HepG2 (cell line): Measurements from ENCODE around the gene ZRANB2. TPM values are rescaled to one million over a fixed set of nuclear protein-coding genes. Genes with fewer than 3 reads are reported as not detected.

Experiments
- ETS1 ChIP-seq: sonication (generic); formaldehyde crosslinking; IDR thresholded peaks from 2 replicates; pipeline ENCODE4 v1.4.0; 2020; ENCODE audit warnings: missing genetic modification reagents
- ETV5 ChIP-seq: IDR thresholded peaks from 2 replicates; pipeline ENCODE4 v1.6.1; 2018; ENCODE audit warnings: missing biosample characterization, missing genetic modification reagents, inconsistent platforms, borderline replicate concordance
- EZH2 ChIP-seq: conservative IDR thresholded peaks from 2 replicates; pipeline ENCODE4 v1.6.1; 2012; ENCODE audit warnings: mild to moderate bottlenecking, low read depth, low read length, moderate library complexity
- KDM2A ChIP-seq: sonication (generic); formaldehyde crosslinking; IDR thresholded peaks from 2 replicates; pipeline ENCODE4 v1.4.0; 2020; ENCODE audit warnings: low read depth, missing genetic modification reagents, borderline replicate concordance
- MAFK ChIP-seq, 2 experiments: IDR thresholded peaks in 1 of 2; conservative IDR thresholded peaks in 1 of 2; 2 replicates each; pipeline ENCODE4 v1.6.1; 2011; ENCODE audit warnings: improper control_type of control experiment in 2 of 2, low read length in 2 of 2
- MXI1 ChIP-seq: IDR thresholded peaks from 3 replicates; pipeline ENCODE4 v1.6.1; 2012; ENCODE audit warnings: low read depth, low read length, inconsistent platforms, borderline replicate concordance
- NCOA5 ChIP-seq: sonication (generic); formaldehyde crosslinking; IDR thresholded peaks from 2 replicates; pipeline ENCODE4 v1.4.0; 2020; ENCODE audit warnings: missing genetic modification reagents
- SAFB2 ChIP-seq: sonication (generic); formaldehyde crosslinking; IDR thresholded peaks from 2 replicates; pipeline ENCODE4 v1.5.1; 2020; ENCODE audit warnings: missing genetic modification reagents, low read depth, mild to moderate bottlenecking, borderline replicate concordance
- ZBTB7B ChIP-seq: sonication (generic); formaldehyde crosslinking; IDR thresholded peaks from 2 replicates; pipeline ENCODE4 v1.4.0; 2020; ENCODE audit warnings: missing genetic modification reagents
- ZMAT3 ChIP-seq: sonication (generic); formaldehyde crosslinking; conservative IDR thresholded peaks from 2 replicates; pipeline ENCODE4 v1.7.0; 2021; ENCODE audit warnings: missing genetic modification reagents
- ZNF782 ChIP-seq: sonication (generic); formaldehyde crosslinking; IDR thresholded peaks from 2 replicates; pipeline ENCODE4 v1.4.0; 2020; ENCODE audit warnings: missing genetic modification reagents, mild to moderate bottlenecking, borderline replicate concordance
- polyA plus RNA-seq, 8 experiments: library from polyadenylated mRNA; depleted of rRNA in 3 of 8; stranded (reverse) in 7 of 8; unstranded in 1 of 8; fragments of >200 nt; fragmentation: Illumina TruSeq in 4 of 8; extraction: Trizol in 4 of 8; gene quantifications; 2 replicates each; pipeline versions ENCODE4 v1.2.1 to v1.2.3, GENCODE V29; 2011 to 2016; ENCODE audit warnings: low read depth in 4 of 8, missing spikeins in 1 of 8, mixed read lengths in 1 of 8; ENCODE audit not compliant: insufficient read depth in 1 of 8
- total RNA-seq, 5 experiments: library from RNA; depleted of rRNA; stranded (reverse); fragments of >200 nt; fragmentation: Illumina TruSeq; extraction: Trizol; gene quantifications; 2 replicates each; pipeline ENCODE4 v1.2.3, GENCODE V29; 2016; ENCODE audit warnings: low read depth in 1 of 5
- TF ChIP-seq, protein P1 (sequence below): sonication (generic); formaldehyde crosslinking; IDR thresholded peaks from 2 replicates; pipeline ENCODE4 v1.5.1; 2020; ENCODE audit warnings: mild to moderate bottlenecking, moderate library complexity, missing genetic modification reagents
- TF ChIP-seq, protein P2 (sequence below): sonication (generic); formaldehyde crosslinking; IDR thresholded peaks from 2 replicates; pipeline ENCODE4 v1.4.0; 2020; ENCODE audit warnings: missing genetic modification reagents, borderline replicate concordance
- TF ChIP-seq, protein P3 (sequence below): sonication (generic); formaldehyde crosslinking; IDR thresholded peaks from 2 replicates; pipeline ENCODE4 v1.5.0; 2020; ENCODE audit warnings: missing genetic modification reagents, mild to moderate bottlenecking, borderline replicate concordance

Gene ZRANB2
- total and polyA plus RNA-seq, 2 of the 13 experiments (the other 11 are each of a cell fraction or from before 2014, with no cell fraction given), result 43.0 to 45.4 TPM

GRCh38 chr1:71080230-71080738 lies 551 bp downstream of the ZRANB2 start (continued):
- no peak for TF ChIP-seq ETS1
- TF ChIP-seq NCOA5 (CRISPR knock-in tag), result no peak
- TF ChIP-seq MXI1, result peak; percentile 32; the same call in 1 of the 3 replicates
- no peak for TF ChIP-seq EZH2
- 0 out of 2 replicates have a peak, but pooled peaks have one; percentile 28 for TF ChIP-seq SAFB2 (CRISPR knock-in tag)
- TF ChIP-seq ZNF782 (CRISPR knock-in tag), result no peak
- no peak for TF ChIP-seq KDM2A
- no peak for TF ChIP-seq ZMAT3 (CRISPR knock-in tag)
- peak; percentile 59 to 73 for TF ChIP-seq MAFK (conservative IDR thresholded peaks at IDR 0.05 in 1 of 2, IDR thresholded peaks at IDR 0.05 in 1 of 2; ENCODE audit: low read length in 2 of 2)
- no peak for TF ChIP-seq ETV5 (CRISPR knock-in tag)
- TF ChIP-seq, protein P1, sequence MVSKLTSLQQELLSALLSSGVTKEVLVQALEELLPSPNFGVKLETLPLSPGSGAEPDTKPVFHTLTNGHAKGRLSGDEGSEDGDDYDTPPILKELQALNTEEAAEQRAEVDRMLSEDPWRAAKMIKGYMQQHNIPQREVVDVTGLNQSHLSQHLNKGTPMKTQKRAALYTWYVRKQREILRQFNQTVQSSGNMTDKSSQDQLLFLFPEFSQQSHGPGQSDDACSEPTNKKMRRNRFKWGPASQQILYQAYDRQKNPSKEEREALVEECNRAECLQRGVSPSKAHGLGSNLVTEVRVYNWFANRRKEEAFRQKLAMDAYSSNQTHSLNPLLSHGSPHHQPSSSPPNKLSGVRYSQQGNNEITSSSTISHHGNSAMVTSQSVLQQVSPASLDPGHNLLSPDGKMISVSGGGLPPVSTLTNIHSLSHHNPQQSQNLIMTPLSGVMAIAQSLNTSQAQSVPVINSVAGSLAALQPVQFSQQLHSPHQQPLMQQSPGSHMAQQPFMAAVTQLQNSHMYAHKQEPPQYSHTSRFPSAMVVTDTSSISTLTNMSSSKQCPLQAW, result no peak
- TF ChIP-seq, protein P2, sequence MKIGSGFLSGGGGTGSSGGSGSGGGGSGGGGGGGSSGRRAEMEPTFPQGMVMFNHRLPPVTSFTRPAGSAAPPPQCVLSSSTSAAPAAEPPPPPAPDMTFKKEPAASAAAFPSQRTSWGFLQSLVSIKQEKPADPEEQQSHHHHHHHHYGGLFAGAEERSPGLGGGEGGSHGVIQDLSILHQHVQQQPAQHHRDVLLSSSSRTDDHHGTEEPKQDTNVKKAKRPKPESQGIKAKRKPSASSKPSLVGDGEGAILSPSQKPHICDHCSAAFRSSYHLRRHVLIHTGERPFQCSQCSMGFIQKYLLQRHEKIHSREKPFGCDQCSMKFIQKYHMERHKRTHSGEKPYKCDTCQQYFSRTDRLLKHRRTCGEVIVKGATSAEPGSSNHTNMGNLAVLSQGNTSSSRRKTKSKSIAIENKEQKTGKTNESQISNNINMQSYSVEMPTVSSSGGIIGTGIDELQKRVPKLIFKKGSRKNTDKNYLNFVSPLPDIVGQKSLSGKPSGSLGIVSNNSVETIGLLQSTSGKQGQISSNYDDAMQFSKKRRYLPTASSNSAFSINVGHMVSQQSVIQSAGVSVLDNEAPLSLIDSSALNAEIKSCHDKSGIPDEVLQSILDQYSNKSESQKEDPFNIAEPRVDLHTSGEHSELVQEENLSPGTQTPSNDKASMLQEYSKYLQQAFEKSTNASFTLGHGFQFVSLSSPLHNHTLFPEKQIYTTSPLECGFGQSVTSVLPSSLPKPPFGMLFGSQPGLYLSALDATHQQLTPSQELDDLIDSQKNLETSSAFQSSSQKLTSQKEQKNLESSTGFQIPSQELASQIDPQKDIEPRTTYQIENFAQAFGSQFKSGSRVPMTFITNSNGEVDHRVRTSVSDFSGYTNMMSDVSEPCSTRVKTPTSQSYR (CRISPR knock-in tag), result no peak
- TF ChIP-seq ZBTB7B (CRISPR knock-in tag), result no peak
- TF ChIP-seq, protein P3, sequence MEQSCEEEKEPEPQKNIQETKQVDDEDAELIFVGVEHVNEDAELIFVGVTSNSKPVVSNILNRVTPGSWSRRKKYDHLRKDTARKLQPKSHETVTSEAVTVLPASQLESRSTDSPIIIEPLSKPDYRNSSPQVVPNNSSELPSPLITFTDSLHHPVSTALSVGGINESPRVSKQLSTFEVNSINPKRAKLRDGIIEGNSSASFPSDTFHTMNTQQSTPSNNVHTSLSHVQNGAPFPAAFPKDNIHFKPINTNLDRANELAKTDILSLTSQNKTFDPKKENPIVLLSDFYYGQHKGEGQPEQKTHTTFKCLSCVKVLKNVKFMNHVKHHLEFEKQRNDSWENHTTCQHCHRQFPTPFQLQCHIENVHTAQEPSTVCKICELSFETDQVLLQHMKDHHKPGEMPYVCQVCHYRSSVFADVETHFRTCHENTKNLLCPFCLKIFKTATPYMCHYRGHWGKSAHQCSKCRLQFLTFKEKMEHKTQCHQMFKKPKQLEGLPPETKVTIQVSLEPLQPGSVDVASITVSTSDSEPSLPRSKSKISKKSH (CRISPR knock-in tag), result no peak
